ENCODE results near the gene FBXW9. TPM values are rescaled to one million over a fixed set of nuclear protein-coding genes. Genes with fewer than 3 reads are reported as not detected.
A peak's percentile ranks its signal among the peaks of the same experiment; 100 is the strongest.
"Not testable (repeated sequence)": the region's sequence is repeated elsewhere in the genome, so short reads cannot be mapped to it uniquely, and the experiment has no call there.

Gene FBXW9
- total RNA-seq, 4 donors from 2014 or later, result 5.9 to 13.7 (median 11.3) TPM

DNA sequence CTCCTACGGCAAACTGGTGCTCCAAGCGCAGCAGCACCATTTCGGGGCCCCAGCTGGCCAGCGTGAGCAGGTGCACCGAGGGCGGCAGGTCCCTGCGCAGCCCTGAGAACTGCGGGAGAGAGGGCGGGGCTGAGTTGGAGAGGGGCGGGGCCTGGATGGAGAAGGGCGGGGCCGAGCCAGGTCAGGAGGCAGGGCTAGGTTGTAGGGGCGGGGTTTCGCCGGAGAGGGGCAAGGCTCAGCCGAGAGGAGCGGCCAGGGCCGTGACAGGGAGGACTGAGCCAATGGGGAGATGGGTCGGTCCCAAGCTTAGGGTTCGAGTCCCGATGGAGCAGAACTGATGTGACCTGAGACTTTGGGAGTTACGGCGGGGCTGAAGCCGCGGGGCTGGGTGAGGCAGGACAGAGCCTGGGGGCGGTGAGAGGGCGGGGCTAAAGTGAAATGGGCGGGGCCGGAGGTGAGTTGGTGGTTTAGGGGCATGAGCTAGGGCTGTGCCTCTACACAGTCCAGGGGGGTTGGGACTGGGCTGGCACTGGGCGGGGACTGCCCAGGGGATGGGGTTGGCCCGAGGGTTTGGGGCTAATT lies 48.9 kb downstream of the FBXW9 start:
- TF ChIP-seq POLR2A (IDR thresholded peaks at IDR 0.05), result no peak
- TF ChIP-seq CTCF (IDR thresholded peaks at IDR 0.05), result no peak
- Histone ChIP-seq H3K4me3 (replicated peaks in 1 of 3) (peak overlapping the region in 1 of 3 donors; percentile 23), H3K9me3 (no peaks in the 10 kb centered on the region), H3K36me3 (no peaks in the 10 kb centered on the region), H3K4me1 (peaks cover 14 to 15% of the 10 kb centered on the region in 2 donors), H3K27ac (no peak overlapping the region), H3K27me3 (no peaks in the 10 kb centered on the region)
- 17 to 21% methylated on average over 27 to 31 of the region's 31 CpGs for WGBS, 2 donors
- intact Hi-C loops (cut with DNase I), result no loop called here
- peak; percentile 64 to 71 for DNase-seq

GRCh38 chr19:12647047-12647446 lies 49.4 kb downstream of the FBXW9 start:
- DNase-seq, result peak in 1 of 2 donors; percentile 13
- no peak overlapping the region for H3K27ac ChIP-seq
- H3K27me3 ChIP-seq, result no peaks in the 10 kb centered on the region
- intact Hi-C loops (cut with DNase I), result no loop called here
- peaks cover 14 to 15% of the 10 kb centered on the region in 2 donors for H3K4me1 ChIP-seq
- H3K36me3 ChIP-seq, result no peaks in the 10 kb centered on the region
- WGBS, 2 donors, result 65 to 68% methylated on average over 8 of the region's 8 CpGs
- TF ChIP-seq CTCF (IDR thresholded peaks at IDR 0.05), result no peak
- no peak for TF ChIP-seq POLR2A (IDR thresholded peaks at IDR 0.05)
- H3K9me3 ChIP-seq, result no peaks in the 10 kb centered on the region
- peak overlapping the region in 1 of 3 donors; percentile 23 for H3K4me3 ChIP-seq (replicated peaks in 1 of 3)

GRCh38 chr19:12646551-12646950 lies 49.9 kb downstream of the FBXW9 start:
- H3K36me3 ChIP-seq, result no peaks in the 10 kb centered on the region
- H3K27me3 ChIP-seq, result no peaks in the 10 kb centered on the region
- intact Hi-C loops (cut with DNase I), result no loop called here
- no peak overlapping the region for H3K27ac ChIP-seq
- H3K9me3 ChIP-seq, result no peaks in the 10 kb centered on the region
- no peak for DNase-seq
- H3K4me3 ChIP-seq (replicated peaks in 1 of 3), result no peak overlapping the region
- H3K4me1 ChIP-seq, result peaks cover 14 to 15% of the 10 kb centered on the region in 2 donors
- no peak for TF ChIP-seq POLR2A (IDR thresholded peaks at IDR 0.05)
- TF ChIP-seq CTCF (IDR thresholded peaks at IDR 0.05), result no peak
- WGBS, 2 donors, result 85 to 96% methylated on average over 10 of the region's 10 CpGs

GRCh38 chr19:12643716-12644115 lies 52.7 kb downstream of the FBXW9 start:
- intact Hi-C loops (cut with DNase I); H3K9me3 ChIP-seq; DNase-seq; H3K36me3 ChIP-seq; H3K4me3 ChIP-seq (replicated peaks in 1 of 3); H3K27me3 ChIP-seq; H3K27ac ChIP-seq: not testable (repeated sequence)
- 91 to 96% methylated on average over 14 of the region's 14 CpGs for WGBS, 2 donors
- peaks cover 18 to 19% of the 10 kb centered on the region in 2 donors for H3K4me1 ChIP-seq

DNA sequence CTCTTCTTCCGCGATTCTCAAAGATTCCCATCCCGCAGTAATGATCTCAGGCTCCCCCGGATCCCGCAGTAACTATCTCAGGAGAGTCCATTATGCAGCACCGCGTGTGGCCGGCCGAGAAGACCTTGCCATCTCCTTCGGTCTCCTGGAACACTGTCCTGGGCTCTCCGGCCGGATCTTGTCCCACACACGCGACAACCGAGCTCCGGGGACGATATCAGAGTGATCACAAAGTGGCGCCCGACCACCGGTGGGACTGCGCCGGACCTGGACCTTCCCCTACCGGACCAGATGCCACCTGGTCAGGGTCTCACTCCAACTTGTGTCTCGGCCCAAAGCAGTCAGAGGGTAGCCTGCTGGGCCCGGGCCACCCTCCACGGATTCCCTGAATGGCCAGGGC lies 53.9 kb downstream of the FBXW9 start:
- WGBS, 2 donors, result 90 to 92% methylated on average over 19 to 25 of the region's 26 CpGs
- H3K4me1 ChIP-seq, result peaks cover 6 to 8% of the 10 kb centered on the region in 2 donors
- no peaks in the 10 kb centered on the region for H3K27me3 ChIP-seq
- no peak overlapping the region for H3K27ac ChIP-seq
- H3K36me3 ChIP-seq, result no peaks in the 10 kb centered on the region
- no peak overlapping the region for H3K4me3 ChIP-seq (replicated peaks in 1 of 3)
- no peak for DNase-seq
- intact Hi-C loops (cut with DNase I), result no loop called here
- TF ChIP-seq POLR2A (IDR thresholded peaks at IDR 0.05), result no peak
- no peaks in the 10 kb centered on the region for H3K9me3 ChIP-seq

GRCh38 chr19:12641456-12641855 lies 55.0 kb downstream of the FBXW9 start:
- DNase-seq, result no peak
- TF ChIP-seq POLR2A (IDR thresholded peaks at IDR 0.05), result no peak
- no peak for TF ChIP-seq CTCF (IDR thresholded peaks at IDR 0.05)
- Histone ChIP-seq H3K27ac (no peak overlapping the region), H3K27me3 (no peaks in the 10 kb centered on the region), H3K9me3 (no peaks in the 10 kb centered on the region), H3K4me3 (replicated peaks in 1 of 3) (no peak overlapping the region), H3K4me1 (peaks cover 4% of the 10 kb centered on the region in 2 donors), H3K36me3 (no peaks in the 10 kb centered on the region)
- intact Hi-C loops (cut with DNase I), result no loop called here
- WGBS, 2 donors, result 77 to 78% methylated on average over 13 of the region's 13 CpGs

All from thyroid gland (tissue), 4 donors.